Liver (tissue), 9 donors: ENCODE measurements around the gene PPP6R1. TPM values are rescaled to one million over a fixed set of nuclear protein-coding genes. Genes with fewer than 3 reads are reported as not detected.

Experiments used
- DNase-seq: peaks from one replicate; pipeline ENCODE4 v3.0.0-alpha.2; 2017; ENCODE audit warnings: low spot score
- H3K27ac ChIP-seq, 2 donors: one replicate each; pipeline ENCODE4 v1.7.0; 2013; ENCODE audit warnings: inconsistent platforms in 2 of 2, low read length in 2 of 2, control low read depth in 1 of 2, low read depth in 1 of 2, mild to moderate bottlenecking in 1 of 2
- H3K27me3 ChIP-seq, 4 donors: one replicate each; pipeline versions ENCODE4 v1.6.1 to v1.7.0; 2013; ENCODE audit warnings: low read length in 3 of 4, inconsistent platforms in 1 of 4, mild to moderate bottlenecking in 1 of 4, moderate library complexity in 1 of 4; ENCODE audit not compliant: control insufficient read depth in 4 of 4, insufficient read depth in 4 of 4
- H3K36me3 ChIP-seq, 4 donors: one replicate each; pipeline versions ENCODE4 v1.6.1 to v1.7.0; 2013; ENCODE audit warnings: low read length in 3 of 4, mild to moderate bottlenecking in 3 of 4, low read depth in 1 of 4, moderate library complexity in 1 of 4; ENCODE audit not compliant: control insufficient read depth in 4 of 4, insufficient read depth in 3 of 4
- H3K4me1 ChIP-seq, 4 donors: one replicate each; pipeline versions ENCODE4 v1.6.1 to v1.7.0; 2013; ENCODE audit warnings: low read length in 3 of 4, mild to moderate bottlenecking in 3 of 4, moderate library complexity in 1 of 4; ENCODE audit not compliant: control insufficient read depth in 4 of 4, insufficient read depth in 4 of 4
- H3K4me3 ChIP-seq, 3 donors: one replicate each; pipeline versions ENCODE4 v1.6.1 to v1.7.0; 2013; ENCODE audit warnings: low read length in 3 of 3, control low read depth in 1 of 3, low read depth in 1 of 3, mild to moderate bottlenecking in 1 of 3
- H3K9ac ChIP-seq, 2 donors: one replicate each; pipeline ENCODE4 v1.7.0; 2013; ENCODE audit warnings: low read length in 2 of 2, mild to moderate bottlenecking in 2 of 2, moderate library complexity in 2 of 2, control low read depth in 1 of 2, low read depth in 1 of 2
- H3K9me3 ChIP-seq, 4 donors: one replicate each; pipeline versions ENCODE4 v1.6.1 to v1.7.0; 2013; ENCODE audit warnings: low read length in 3 of 4; ENCODE audit not compliant: control insufficient read depth in 4 of 4
- EGR1 ChIP-seq, 2 donors: IDR thresholded peaks; 2 replicates each; pipeline ENCODE4 v1.6.1; 2016 to 2018; ENCODE audit warnings: antibody characterized with exemption in 2 of 2, low read depth in 2 of 2
- FOXA1 ChIP-seq: IDR thresholded peaks from 2 replicates; pipeline ENCODE4 v1.6.1; 2016; ENCODE audit warnings: antibody characterized with exemption
- FOXA2 ChIP-seq: IDR thresholded peaks from 2 replicates; pipeline ENCODE4 v1.6.1; 2016; ENCODE audit warnings: antibody characterized with exemption
- GABPA ChIP-seq, 2 donors: IDR thresholded peaks in 1 of 2; conservative IDR thresholded peaks in 1 of 2; 2 replicates each; pipeline ENCODE4 v1.6.1; 2016; ENCODE audit warnings: antibody characterized with exemption in 2 of 2, mild to moderate bottlenecking in 1 of 2, moderate library complexity in 1 of 2
- HNF4A ChIP-seq, 2 donors: conservative IDR thresholded peaks; 2 replicates each; pipeline ENCODE4 v1.6.1; 2016; ENCODE audit warnings: antibody characterized with exemption in 2 of 2, mild to moderate bottlenecking in 2 of 2
- HNF4G ChIP-seq: IDR thresholded peaks from 2 replicates; pipeline ENCODE4 v1.6.1; 2016; ENCODE audit warnings: antibody characterized with exemption
- JUND ChIP-seq, 2 donors: IDR thresholded peaks; 2 replicates each; pipeline ENCODE4 v1.6.1; 2016; ENCODE audit warnings: antibody characterized with exemption in 2 of 2
- NR2F2 ChIP-seq: IDR thresholded peaks from 2 replicates; pipeline ENCODE4 v1.6.1; 2016; ENCODE audit warnings: antibody characterized with exemption
- RAD21 ChIP-seq, 2 donors: IDR thresholded peaks; 2 replicates each; pipeline ENCODE4 v1.6.1; 2016; ENCODE audit warnings: antibody characterized with exemption in 2 of 2, mild to moderate bottlenecking in 2 of 2
- RXRA ChIP-seq, 2 donors: IDR thresholded peaks; 2 replicates each; pipeline ENCODE4 v1.6.1; 2017 to 2018; ENCODE audit warnings: antibody characterized with exemption in 2 of 2, mild to moderate bottlenecking in 1 of 2
- SP1 ChIP-seq: IDR thresholded peaks from 2 replicates; pipeline ENCODE4 v1.6.1; 2018; ENCODE audit warnings: antibody characterized with exemption, mild to moderate bottlenecking
- TAF1 ChIP-seq: conservative IDR thresholded peaks from 2 replicates; pipeline ENCODE4 v1.6.1; 2016; ENCODE audit warnings: antibody characterized with exemption, mild to moderate bottlenecking
- YY1 ChIP-seq: IDR thresholded peaks from 2 replicates; pipeline ENCODE4 v1.6.1; 2016; ENCODE audit warnings: antibody characterized with exemption, mild to moderate bottlenecking
- WGBS: extraction: QIAGEN DNeasy Blood & Tissue Kit; methylation state at CpG from one replicate; pipeline ENCODE4 v1.1.7; 2013; 5-methylcytosine and 5-hydroxymethylcytosine counted together
- polyA plus RNA-seq, 2 donors: library from polyadenylated mRNA; stranded (reverse) in 1 of 2; unstranded in 1 of 2; fragments of 200-250 nt in 1 of 2; fragments of >200 nt in 1 of 2; fragmentation: Nextera tagmentation in 1 of 2; extraction: Ambion mirVana in 1 of 2; gene quantifications; one replicate each; pipeline versions ENCODE4 v1.2.1 to v1.2.3, GENCODE V29; 2013 to 2015
- total RNA-seq, 2 donors: library from RNA; depleted of rRNA; stranded (reverse); fragments of >200 nt; gene quantifications; one replicate each; pipeline ENCODE4 v1.2.3, GENCODE V29; 2014
- TF ChIP-seq, protein P1 (sequence below): IDR thresholded peaks from 2 replicates; pipeline ENCODE4 v1.6.1; 2016; ENCODE audit warnings: antibody characterized with exemption
- TF ChIP-seq, protein P2 (sequence below): IDR thresholded peaks from 2 replicates; pipeline ENCODE4 v1.6.1; 2016; ENCODE audit warnings: antibody characterized with exemption, mild to moderate bottlenecking
- TF ChIP-seq, protein P3 (sequence below): fragments of 150-350 bp; IDR thresholded peaks from 2 replicates; pipeline ENCODE4 v1.5.1; 2017; ENCODE audit warnings: improper control_type of control experiment, low read depth, low read length; ENCODE audit not compliant: missing input control
- TF ChIP-seq, protein P4 (sequence below): IDR thresholded peaks from 2 replicates; pipeline ENCODE4 v1.6.1; 2016; ENCODE audit warnings: antibody characterized with exemption
- TF ChIP-seq, protein P5 (sequence below): IDR thresholded peaks from 2 replicates; pipeline ENCODE4 v1.6.1; 2016; ENCODE audit warnings: antibody characterized with exemption
- donor health status: healthy.
- donor health status: healthy.
- donor health status: healthy.
- donor health status: healthy.
- donor health status: healthy.

PPP6R1 gene
- total and polyA plus RNA-seq, 4 donors = 5.5 to 40.1 (median 22.5) TPM

DNA sequence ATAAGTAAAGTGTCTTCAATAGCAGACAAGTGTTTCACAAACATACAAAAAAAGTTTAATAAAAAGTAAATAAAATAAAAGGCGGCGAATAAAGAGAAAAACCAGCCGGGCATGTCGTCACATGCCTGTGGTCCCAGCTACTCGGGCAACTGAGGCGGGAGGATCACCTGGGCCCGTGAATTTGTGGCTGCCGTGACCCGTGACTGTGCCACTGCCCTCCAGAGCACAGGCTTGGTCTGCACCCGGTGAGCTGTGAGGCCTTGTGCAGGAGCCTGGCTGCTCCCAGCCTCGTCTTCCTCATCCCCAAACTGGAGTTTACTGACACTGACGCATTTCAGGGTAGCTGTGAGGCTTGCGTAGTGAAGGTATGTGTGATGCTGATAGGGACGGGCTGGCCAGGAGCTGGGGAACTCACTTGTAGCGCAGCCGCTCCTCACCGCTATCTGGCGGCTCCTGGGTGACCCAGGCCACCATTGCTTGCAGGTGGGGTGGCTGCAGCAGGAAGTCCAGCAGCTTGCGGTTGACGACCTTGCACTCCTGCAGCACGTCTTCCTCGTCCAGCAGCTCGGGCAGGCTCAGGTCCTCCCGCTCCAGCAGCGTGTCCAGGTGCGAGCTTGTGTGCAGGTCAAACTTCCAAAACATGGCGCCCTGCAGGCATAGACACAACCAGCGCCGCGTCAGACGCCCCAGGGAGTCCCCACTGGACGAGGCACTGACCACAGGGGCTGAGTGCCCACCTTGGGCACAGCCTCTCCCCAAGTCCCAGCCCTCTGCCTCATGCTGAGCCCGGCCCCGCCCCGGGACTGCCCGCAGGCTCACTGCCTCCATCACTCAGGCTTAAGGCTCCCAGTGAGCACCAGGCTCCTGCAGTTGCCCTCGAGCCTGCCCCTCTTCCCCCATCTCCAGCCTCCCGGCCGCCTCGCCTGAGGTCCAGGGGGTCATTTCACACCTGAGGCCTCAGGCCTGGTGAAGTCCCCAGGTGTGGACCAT, 12.1 kb downstream of the PPP6R1 start:
- peaks cover 0 to 9% (median 4%) of the 10 kb centered on the region in 4 donors for H3K4me1 ChIP-seq
- TF ChIP-seq GABPA (IDR thresholded peaks at IDR 0.05 in 1 of 2, conservative IDR thresholded peaks at IDR 0.05 in 1 of 2) = no peak
- TF ChIP-seq TAF1 = no peak
- no peak for TF ChIP-seq NR2F2
- no peak for TF ChIP-seq JUND (IDR thresholded peaks at IDR 0.05)
- TF ChIP-seq RXRA (IDR thresholded peaks at IDR 0.05) = no peak
- TF ChIP-seq FOXA1 = no peak
- no peak for TF ChIP-seq HNF4G
- TF ChIP-seq, protein P1, sequence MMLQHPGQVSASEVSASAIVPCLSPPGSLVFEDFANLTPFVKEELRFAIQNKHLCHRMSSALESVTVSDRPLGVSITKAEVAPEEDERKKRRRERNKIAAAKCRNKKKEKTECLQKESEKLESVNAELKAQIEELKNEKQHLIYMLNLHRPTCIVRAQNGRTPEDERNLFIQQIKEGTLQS = no peak
- no peak for TF ChIP-seq HNF4A (conservative IDR thresholded peaks at IDR 0.05)
- TF ChIP-seq SP1 = no peak
- TF ChIP-seq RAD21 (IDR thresholded peaks at IDR 0.05) = no peak
- TF ChIP-seq, protein P2, sequence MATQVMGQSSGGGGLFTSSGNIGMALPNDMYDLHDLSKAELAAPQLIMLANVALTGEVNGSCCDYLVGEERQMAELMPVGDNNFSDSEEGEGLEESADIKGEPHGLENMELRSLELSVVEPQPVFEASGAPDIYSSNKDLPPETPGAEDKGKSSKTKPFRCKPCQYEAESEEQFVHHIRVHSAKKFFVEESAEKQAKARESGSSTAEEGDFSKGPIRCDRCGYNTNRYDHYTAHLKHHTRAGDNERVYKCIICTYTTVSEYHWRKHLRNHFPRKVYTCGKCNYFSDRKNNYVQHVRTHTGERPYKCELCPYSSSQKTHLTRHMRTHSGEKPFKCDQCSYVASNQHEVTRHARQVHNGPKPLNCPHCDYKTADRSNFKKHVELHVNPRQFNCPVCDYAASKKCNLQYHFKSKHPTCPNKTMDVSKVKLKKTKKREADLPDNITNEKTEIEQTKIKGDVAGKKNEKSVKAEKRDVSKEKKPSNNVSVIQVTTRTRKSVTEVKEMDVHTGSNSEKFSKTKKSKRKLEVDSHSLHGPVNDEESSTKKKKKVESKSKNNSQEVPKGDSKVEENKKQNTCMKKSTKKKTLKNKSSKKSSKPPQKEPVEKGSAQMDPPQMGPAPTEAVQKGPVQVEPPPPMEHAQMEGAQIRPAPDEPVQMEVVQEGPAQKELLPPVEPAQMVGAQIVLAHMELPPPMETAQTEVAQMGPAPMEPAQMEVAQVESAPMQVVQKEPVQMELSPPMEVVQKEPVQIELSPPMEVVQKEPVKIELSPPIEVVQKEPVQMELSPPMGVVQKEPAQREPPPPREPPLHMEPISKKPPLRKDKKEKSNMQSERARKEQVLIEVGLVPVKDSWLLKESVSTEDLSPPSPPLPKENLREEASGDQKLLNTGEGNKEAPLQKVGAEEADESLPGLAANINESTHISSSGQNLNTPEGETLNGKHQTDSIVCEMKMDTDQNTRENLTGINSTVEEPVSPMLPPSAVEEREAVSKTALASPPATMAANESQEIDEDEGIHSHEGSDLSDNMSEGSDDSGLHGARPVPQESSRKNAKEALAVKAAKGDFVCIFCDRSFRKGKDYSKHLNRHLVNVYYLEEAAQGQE = no peak
- no peak for TF ChIP-seq EGR1 (IDR thresholded peaks at IDR 0.05; ENCODE audit: low read depth in 2 of 2)
- no peak for TF ChIP-seq YY1
- TF ChIP-seq FOXA2 = no peak
- TF ChIP-seq, protein P3, sequence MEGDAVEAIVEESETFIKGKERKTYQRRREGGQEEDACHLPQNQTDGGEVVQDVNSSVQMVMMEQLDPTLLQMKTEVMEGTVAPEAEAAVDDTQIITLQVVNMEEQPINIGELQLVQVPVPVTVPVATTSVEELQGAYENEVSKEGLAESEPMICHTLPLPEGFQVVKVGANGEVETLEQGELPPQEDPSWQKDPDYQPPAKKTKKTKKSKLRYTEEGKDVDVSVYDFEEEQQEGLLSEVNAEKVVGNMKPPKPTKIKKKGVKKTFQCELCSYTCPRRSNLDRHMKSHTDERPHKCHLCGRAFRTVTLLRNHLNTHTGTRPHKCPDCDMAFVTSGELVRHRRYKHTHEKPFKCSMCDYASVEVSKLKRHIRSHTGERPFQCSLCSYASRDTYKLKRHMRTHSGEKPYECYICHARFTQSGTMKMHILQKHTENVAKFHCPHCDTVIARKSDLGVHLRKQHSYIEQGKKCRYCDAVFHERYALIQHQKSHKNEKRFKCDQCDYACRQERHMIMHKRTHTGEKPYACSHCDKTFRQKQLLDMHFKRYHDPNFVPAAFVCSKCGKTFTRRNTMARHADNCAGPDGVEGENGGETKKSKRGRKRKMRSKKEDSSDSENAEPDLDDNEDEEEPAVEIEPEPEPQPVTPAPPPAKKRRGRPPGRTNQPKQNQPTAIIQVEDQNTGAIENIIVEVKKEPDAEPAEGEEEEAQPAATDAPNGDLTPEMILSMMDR = no peak
- TF ChIP-seq, protein P4, sequence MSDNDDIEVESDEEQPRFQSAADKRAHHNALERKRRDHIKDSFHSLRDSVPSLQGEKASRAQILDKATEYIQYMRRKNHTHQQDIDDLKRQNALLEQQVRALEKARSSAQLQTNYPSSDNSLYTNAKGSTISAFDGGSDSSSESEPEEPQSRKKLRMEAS = no peak
- TF ChIP-seq, protein P5, sequence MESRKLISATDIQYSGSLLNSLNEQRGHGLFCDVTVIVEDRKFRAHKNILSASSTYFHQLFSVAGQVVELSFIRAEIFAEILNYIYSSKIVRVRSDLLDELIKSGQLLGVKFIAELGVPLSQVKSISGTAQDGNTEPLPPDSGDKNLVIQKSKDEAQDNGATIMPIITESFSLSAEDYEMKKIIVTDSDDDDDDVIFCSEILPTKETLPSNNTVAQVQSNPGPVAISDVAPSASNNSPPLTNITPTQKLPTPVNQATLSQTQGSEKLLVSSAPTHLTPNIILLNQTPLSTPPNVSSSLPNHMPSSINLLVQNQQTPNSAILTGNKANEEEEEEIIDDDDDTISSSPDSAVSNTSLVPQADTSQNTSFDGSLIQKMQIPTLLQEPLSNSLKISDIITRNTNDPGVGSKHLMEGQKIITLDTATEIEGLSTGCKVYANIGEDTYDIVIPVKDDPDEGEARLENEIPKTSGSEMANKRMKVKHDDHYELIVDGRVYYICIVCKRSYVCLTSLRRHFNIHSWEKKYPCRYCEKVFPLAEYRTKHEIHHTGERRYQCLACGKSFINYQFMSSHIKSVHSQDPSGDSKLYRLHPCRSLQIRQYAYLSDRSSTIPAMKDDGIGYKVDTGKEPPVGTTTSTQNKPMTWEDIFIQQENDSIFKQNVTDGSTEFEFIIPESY = no peak
- H3K9ac ChIP-seq = no peak overlapping the region
- DNase-seq = no peak
- no peak overlapping the region for H3K4me3 ChIP-seq
- H3K27ac ChIP-seq = no peak overlapping the region
- no peaks in the 10 kb centered on the region for H3K27me3 ChIP-seq
- peaks cover 17 to 49% (median 30%) of the 10 kb centered on the region in 4 donors for H3K36me3 ChIP-seq
- no peaks in the 10 kb centered on the region for H3K9me3 ChIP-seq
- 92% methylated on average over 40 of the region's 40 CpGs for WGBS
